HUES48 (cell line): Measurements from ENCODE around the gene CCDC136.
A peak's percentile ranks its signal among the peaks of the same experiment; 100 is the strongest.

ENCODE experiments used
- H3K27ac ChIP-seq: one replicate; pipeline ENCODE4 v1.7.0; 2013; ENCODE audit warnings: low read depth, low read length, inconsistent platforms
- H3K27me3 ChIP-seq: 2 replicates; pipeline ENCODE4 v1.6.1; 2013; ENCODE audit warnings: mild to moderate bottlenecking, low read length; ENCODE audit not compliant: control insufficient read depth, insufficient read depth
- H3K36me3 ChIP-seq: 2 replicates; pipeline ENCODE4 v1.6.1; 2013; ENCODE audit warnings: low read length; ENCODE audit not compliant: control insufficient read depth, insufficient read depth
- H3K4me1 ChIP-seq: 2 replicates; pipeline ENCODE4 v1.6.1; 2013; ENCODE audit warnings: mild to moderate bottlenecking, low read length; ENCODE audit not compliant: control insufficient read depth, insufficient read depth
- H3K4me3 ChIP-seq: 2 replicates; pipeline ENCODE4 v1.5.1; 2013; ENCODE audit warnings: mild to moderate bottlenecking, low read depth, low read length
- H3K9ac ChIP-seq: 2 replicates; pipeline ENCODE4 v1.6.1; 2013; ENCODE audit warnings: mild to moderate bottlenecking, low read depth, low read length, moderate library complexity
- H3K9me3 ChIP-seq: 2 replicates; pipeline ENCODE4 v1.6.1; 2013; ENCODE audit warnings: low read length; ENCODE audit not compliant: control insufficient read depth, insufficient read depth

The CCDC136 gene

DNA sequence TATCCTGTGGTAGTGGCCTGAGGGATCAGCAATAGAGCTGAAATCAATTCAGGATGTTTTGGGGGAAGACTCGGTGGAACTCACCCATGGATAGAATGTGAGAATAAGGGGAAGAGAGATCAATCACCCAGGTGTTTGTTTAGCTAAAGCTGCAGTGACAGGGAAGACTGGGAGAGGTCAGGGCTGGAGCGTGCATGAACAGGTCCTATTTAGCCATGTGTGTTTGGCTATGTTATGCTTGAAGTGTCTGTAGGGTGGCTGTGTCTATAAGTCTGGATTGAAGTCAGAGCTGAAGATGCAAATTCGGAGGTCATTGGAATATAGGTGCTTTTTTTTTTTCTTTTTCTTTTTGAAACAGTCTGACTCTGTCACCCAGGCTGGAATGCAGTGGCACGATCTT lies 75.5 kb downstream of the CCDC136 start:
- Histone ChIP-seq H3K4me3 (no peak overlapping the region), H3K27ac (no peak overlapping the region)

DNA sequence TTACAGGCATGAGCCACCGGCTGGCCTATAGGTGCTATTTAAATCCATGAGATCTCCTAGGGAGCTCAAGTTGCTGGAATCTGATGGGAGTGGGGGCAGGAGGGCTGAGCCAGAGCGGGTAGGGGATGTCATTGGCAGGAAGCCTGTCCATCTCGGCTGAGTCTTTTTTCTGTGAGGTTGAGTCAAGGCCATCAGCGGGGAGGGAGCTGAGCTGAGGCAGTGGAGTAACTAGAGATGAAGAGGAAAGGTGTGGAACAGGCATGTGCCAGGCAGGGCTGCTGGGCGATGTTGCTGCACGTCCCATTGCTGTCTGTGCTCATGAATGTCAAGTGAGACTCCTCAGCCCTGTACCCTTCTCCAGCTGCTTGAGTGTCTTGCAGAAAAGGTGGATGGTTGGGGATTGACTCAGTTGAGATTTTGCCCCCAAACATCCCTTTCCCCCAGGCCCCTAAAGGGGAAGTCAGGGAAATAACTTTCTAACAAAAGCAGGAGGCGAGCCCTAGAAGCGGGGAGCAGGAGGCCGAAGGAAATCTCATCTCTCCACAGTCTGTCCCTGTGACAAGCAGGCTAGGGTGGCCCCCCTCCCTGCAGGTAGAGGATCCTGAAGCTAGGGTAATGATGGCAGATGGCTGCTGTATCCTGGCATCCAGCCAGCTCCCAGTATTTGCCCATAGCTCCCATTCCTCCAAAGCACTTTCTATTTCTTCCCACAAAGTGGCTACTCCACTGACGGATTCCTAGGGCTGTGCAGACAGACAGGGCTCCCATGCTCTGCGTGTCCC lies 76.3 kb downstream of the CCDC136 start:
- no peak overlapping the region for H3K27ac ChIP-seq
- H3K27me3 ChIP-seq, result peaks cover 49% of the 10 kb centered on the region
- H3K9me3 ChIP-seq, result no peaks in the 10 kb centered on the region
- no peak overlapping the region for H3K9ac ChIP-seq
- peaks cover 15% of the 10 kb centered on the region for H3K4me1 ChIP-seq
- peaks cover 15% of the 10 kb centered on the region for H3K36me3 ChIP-seq
- H3K4me3 ChIP-seq, result no peak overlapping the region; the same call in 1 of the 2 replicates

More for the DNA sequence above, 75.5 kb downstream of the CCDC136 start:
- Histone ChIP-seq H3K9me3 (no peaks in the 10 kb centered on the region), H3K36me3 (peaks cover 15% of the 10 kb centered on the region), H3K4me1 (peaks cover 15% of the 10 kb centered on the region), H3K27me3 (peaks cover 49% of the 10 kb centered on the region), H3K9ac (no peak overlapping the region)

DNA sequence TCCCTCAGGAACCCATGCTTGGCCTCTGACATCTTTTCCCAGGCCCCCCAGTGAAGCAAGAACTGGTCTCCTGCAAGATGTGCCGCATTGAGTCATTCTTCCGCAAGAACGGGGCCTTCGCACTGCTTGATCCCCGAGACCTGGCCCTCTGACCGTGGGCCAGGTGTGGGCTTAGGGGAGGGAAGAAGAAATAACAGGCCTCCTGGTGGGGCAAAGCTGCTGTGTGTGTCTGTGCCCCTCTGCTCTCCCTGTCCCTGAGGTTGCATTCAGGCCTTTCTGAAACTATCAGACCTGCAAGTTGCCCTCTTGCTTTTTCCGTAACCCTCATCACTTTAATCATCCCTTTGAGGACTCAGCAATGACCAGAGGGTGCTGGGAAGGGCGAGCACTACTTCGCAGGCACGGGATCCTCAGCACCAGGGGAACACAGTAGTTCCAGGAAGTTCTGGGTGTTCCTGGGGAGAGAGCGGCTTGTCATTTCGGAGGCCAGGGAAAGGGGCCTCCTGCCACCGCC lies 76.9 kb downstream of the CCDC136 start:
- Histone ChIP-seq H3K4me1 (peaks cover 15% of the 10 kb centered on the region), H3K27me3 (peaks cover 49% of the 10 kb centered on the region), H3K4me3 (peak overlapping the region; percentile 68), H3K27ac (no peak overlapping the region), H3K9ac (no peak overlapping the region), H3K36me3 (peaks cover 15% of the 10 kb centered on the region), H3K9me3 (no peaks in the 10 kb centered on the region)

DNA sequence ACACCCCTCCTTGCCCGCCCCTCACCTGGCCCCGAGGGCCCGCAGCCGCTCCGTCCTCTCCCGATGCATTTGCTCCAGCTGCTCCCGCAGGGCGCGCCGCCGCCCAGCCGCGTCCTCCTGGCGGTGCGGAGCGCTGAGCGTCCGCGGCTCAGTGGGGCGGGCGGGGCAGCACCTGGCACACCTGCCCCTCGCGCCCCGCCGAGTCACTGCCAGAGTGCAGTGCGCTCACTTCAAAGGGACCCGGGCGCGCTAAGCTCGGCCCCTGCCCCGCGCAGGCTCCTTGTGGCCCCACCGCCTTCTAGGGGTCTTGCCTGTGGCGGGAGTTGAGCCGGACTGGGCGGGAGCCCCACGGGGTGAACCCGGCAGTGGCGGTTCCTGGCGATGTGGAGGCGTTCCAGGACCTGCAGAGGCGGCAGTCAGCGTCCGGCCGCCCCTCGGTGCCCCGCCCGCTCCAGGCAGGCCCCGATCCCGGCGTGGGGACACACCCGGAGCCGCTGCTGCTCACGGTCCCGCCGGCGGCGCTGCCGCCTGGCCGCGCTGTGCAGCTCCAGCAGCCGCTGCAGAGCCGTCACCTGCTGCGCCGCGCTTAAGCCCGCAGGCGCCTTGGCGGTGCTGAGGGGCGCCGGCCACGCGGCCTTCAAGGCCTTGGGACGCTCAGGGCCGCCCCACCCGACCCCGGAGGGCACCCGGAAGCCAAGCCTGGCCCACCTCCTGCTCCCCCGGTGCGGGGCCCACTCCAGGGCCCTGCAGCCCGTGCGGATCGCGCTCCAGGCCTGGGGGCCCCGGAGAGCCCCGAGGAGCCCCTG lies 77.6 kb downstream of the CCDC136 start:
- H3K9me3 ChIP-seq, result no peaks in the 10 kb centered on the region
- peak overlapping the region; percentile 21; the same call in 1 of the 2 replicates for H3K9ac ChIP-seq
- peaks cover 15% of the 10 kb centered on the region for H3K4me1 ChIP-seq
- H3K36me3 ChIP-seq, result peaks cover 15% of the 10 kb centered on the region
- no peak overlapping the region for H3K27ac ChIP-seq
- H3K27me3 ChIP-seq, result peaks cover 49% of the 10 kb centered on the region
- peak overlapping the region; percentile 68 for H3K4me3 ChIP-seq

DNA sequence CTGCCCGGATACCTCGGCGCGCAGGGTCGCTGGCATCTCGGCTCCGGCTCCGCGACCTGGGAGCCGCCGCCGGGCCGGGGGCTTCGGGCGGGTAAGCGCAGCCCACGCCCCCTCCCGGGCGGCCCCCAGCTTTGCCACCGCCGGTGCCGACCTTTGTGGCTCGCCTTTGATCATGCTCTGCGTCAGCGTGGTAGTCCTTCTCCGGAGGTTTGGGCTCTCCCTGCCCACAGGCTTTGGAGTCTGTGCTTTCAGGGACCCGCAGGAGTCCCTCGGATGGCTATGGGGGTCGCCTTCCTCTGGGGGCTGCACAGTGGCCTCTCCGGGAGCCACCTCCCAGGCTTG lies 78.1 kb downstream of the CCDC136 start:
- Histone ChIP-seq H3K9ac (peak overlapping the region; percentile 21; the same call in 1 of the 2 replicates), H3K4me3 (peak overlapping the region; percentile 68), H3K36me3 (peaks cover 13% of the 10 kb centered on the region), H3K27me3 (peaks cover 49% of the 10 kb centered on the region), H3K9me3 (no peaks in the 10 kb centered on the region), H3K4me1 (peaks cover 15% of the 10 kb centered on the region), H3K27ac (no peak overlapping the region)

DNA sequence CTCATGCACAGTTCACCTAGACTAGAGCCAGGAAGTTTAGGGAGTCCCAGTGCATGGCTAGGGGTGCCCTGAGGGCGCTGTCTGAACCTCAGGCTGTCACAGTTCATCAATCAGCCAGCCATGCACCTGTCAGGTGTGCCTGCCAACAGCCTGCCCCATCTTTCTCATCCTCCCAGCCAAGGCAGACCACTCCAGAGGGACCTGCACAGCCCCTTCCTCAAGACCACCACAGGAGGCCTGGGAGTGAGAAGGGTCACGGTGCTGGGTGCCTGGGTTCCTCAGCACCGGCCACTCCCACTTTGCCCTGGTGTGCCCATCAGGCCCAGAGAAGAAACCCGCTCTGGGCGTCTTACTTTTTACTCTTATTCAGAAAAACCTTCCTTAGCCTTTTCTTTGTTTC lies 79.3 kb downstream of the CCDC136 start:
- Histone ChIP-seq H3K36me3 (peaks cover 2% of the 10 kb centered on the region; the same call in 1 of the 2 replicates), H3K27me3 (peaks cover 49% of the 10 kb centered on the region), H3K4me3 (no peak overlapping the region), H3K27ac (no peak overlapping the region), H3K9me3 (no peaks in the 10 kb centered on the region), H3K9ac (no peak overlapping the region), H3K4me1 (peaks cover 15% of the 10 kb centered on the region)
